ENCODE data around the gene MASP1.

MASP1 gene

GRCh38 chr3:187288131-187288854 is 3.2 kb downstream of the MASP1 start:
- no peak for TF ChIP-seq GATA3 (IDR thresholded peaks at IDR 0.05; ENCODE audit: low read depth, low read length)
- TF ChIP-seq GATA2 (IDR thresholded peaks at IDR 0.05; ENCODE audit: low read depth, low read length), result no peak

GRCh38 chr3:187287256-187287655 is 4.3 kb downstream of the MASP1 start:
- TF ChIP-seq GATA2 (IDR thresholded peaks at IDR 0.05; ENCODE audit: low read depth, low read length) (no peak), GATA3 (IDR thresholded peaks at IDR 0.05; ENCODE audit: low read depth, low read length) (no peak)

GRCh38 chr3:187286467-187287059 is 5.0 kb downstream of the MASP1 start:
- TF ChIP-seq GATA2 (IDR thresholded peaks at IDR 0.05; ENCODE audit: low read depth, low read length), result no peak

GRCh38 chr3:187281191-187281714 is 10.3 kb downstream of the MASP1 start:
- TF ChIP-seq GATA2 (IDR thresholded peaks at IDR 0.05; ENCODE audit: low read depth, low read length) (no peak), GATA3 (IDR thresholded peaks at IDR 0.05; ENCODE audit: low read depth, low read length) (no peak)

GRCh38 chr3:187280644-187281043 is 10.9 kb downstream of the MASP1 start:
- TF ChIP-seq GATA3 (IDR thresholded peaks at IDR 0.05; ENCODE audit: low read depth, low read length) (no peak), GATA2 (IDR thresholded peaks at IDR 0.05; ENCODE audit: low read depth, low read length) (no peak)

GRCh38 chr3:187277129-187277462 is 14.4 kb downstream of the MASP1 start:
- TF ChIP-seq GATA2 (IDR thresholded peaks at IDR 0.05; ENCODE audit: low read depth, low read length) (no peak), GATA3 (IDR thresholded peaks at IDR 0.05; ENCODE audit: low read depth, low read length) (no peak)

GRCh38 chr3:187276397-187277128 is 15.0 kb downstream of the MASP1 start:
- no peak for TF ChIP-seq GATA3 (IDR thresholded peaks at IDR 0.05; ENCODE audit: low read depth, low read length)
- no peak for TF ChIP-seq GATA2 (IDR thresholded peaks at IDR 0.05; ENCODE audit: low read depth, low read length)

GRCh38 chr3:187274977-187275338 is 16.6 kb downstream of the MASP1 start:
- no peak for TF ChIP-seq GATA3 (IDR thresholded peaks at IDR 0.05; ENCODE audit: low read depth, low read length)
- TF ChIP-seq GATA2 (IDR thresholded peaks at IDR 0.05; ENCODE audit: low read depth, low read length), result no peak

GRCh38 chr3:187274315-187274976 is 17.1 kb downstream of the MASP1 start:
- TF ChIP-seq GATA3 (IDR thresholded peaks at IDR 0.05; ENCODE audit: low read depth, low read length) (no peak), GATA2 (IDR thresholded peaks at IDR 0.05; ENCODE audit: low read depth, low read length) (no peak)

GRCh38 chr3:187271582-187271981 is 20.0 kb downstream of the MASP1 start:
- TF ChIP-seq GATA2 (IDR thresholded peaks at IDR 0.05; ENCODE audit: low read depth, low read length) (no peak), GATA3 (IDR thresholded peaks at IDR 0.05; ENCODE audit: low read depth, low read length) (no peak)

- TF ChIP-seq GATA2 (IDR thresholded peaks at IDR 0.05; ENCODE audit: low read depth, low read length), result no peak
- no peak for TF ChIP-seq GATA3 (IDR thresholded peaks at IDR 0.05; ENCODE audit: low read depth, low read length)
These were observed 22.1 kb downstream of the MASP1 start for GRCh38 chr3:187269486-187269885.

- TF ChIP-seq GATA3 (IDR thresholded peaks at IDR 0.05; ENCODE audit: low read depth, low read length), result no peak
- TF ChIP-seq GATA2 (IDR thresholded peaks at IDR 0.05; ENCODE audit: low read depth, low read length), result no peak
These were observed 24.2 kb downstream of the MASP1 start for GRCh38 chr3:187267306-187267705.

GRCh38 chr3:187266691-187267090 is 24.8 kb downstream of the MASP1 start:
- TF ChIP-seq GATA3 (IDR thresholded peaks at IDR 0.05; ENCODE audit: low read depth, low read length) (no peak), GATA2 (IDR thresholded peaks at IDR 0.05; ENCODE audit: low read depth, low read length) (no peak)

- TF ChIP-seq GATA2 (IDR thresholded peaks at IDR 0.05; ENCODE audit: low read depth, low read length) (no peak), GATA3 (IDR thresholded peaks at IDR 0.05; ENCODE audit: low read depth, low read length) (no peak)
These were observed 26.0 kb downstream of the MASP1 start for GRCh38 chr3:187265461-187265955.

Data from SH-SY5Y (cell line).